HepG2 (cell line): ENCODE results near the gene SPAAR. TPM values are rescaled to one million over a fixed set of nuclear protein-coding genes. Genes with fewer than 3 reads are reported as not detected.
A peak's percentile ranks its signal among the peaks of the same experiment; 100 is the strongest.
"Not testable (repeated sequence)": the region's sequence is repeated elsewhere in the genome, so short reads cannot be mapped to it uniquely, and the experiment has no call there.

Source experiments
- ATAC-seq: fragments of 200-7000 bp; cut with Tn5 transposase; 3 replicates; pipeline ENCODE4 v1.9.1; 2020; ENCODE audit warnings: mild to moderate bottlenecking, moderate library complexity
- BruUV-seq: library from RNA; stranded (reverse); fragments of 400-500 nt; replicated peaks from 2 replicates; lab custom pipeline; 2021; lab: Mats Ljungman, UMichigan
- CTCF ChIA-PET: fragments of 300-600 bp; formaldehyde crosslinking; extraction: SDS; loops from one replicate; lab custom pipeline; 2021; ENCODE audit warnings: low total read pairs, inconsistent platforms, low intra/inter-chr PET ratio; lab: Yijun Ruan, JAX
- POLR2A ChIA-PET: fragments of 350-600 bp; sonication (Branson Sonifier 250); formaldehyde crosslinking; loops from one replicate; lab custom pipeline; 2020; ENCODE audit warnings: antibody characterized with exemption, inconsistent platforms; lab: Yijun Ruan, JAX
- DNase-seq: peaks from one replicate; pipeline ENCODE4 v3.0.0-alpha.2; 2015; ENCODE audit warnings: low spot score
- FAIRE-seq: peaks from 3 replicates; lab custom pipeline; 2011; peaks lifted over from hg19 to GRCh38; lab: Jason Lieb, UNC
- H2AFZ ChIP-seq: one replicate; pipeline ENCODE4 v1.6.1; 2011; ENCODE audit warnings: low read length, inconsistent platforms
- H3K27ac ChIP-seq: fragments of 300-600 bp; 3 replicates; pipeline ENCODE4 v1.8.0; 2011; ENCODE audit warnings: mixed run types, mild to moderate bottlenecking, mixed read lengths, low read length, inconsistent platforms; ENCODE audit not compliant: insufficient read depth; ENCODE audit errors: extremely low read length
- H3K27me3 ChIP-seq, 2 experiments: fragments of 200-600 bp in 1 of 2; 2 replicates in 1 of 2; 3 replicates in 1 of 2; pipeline versions ENCODE4 v1.6.0 to v1.8.0; 2011; ENCODE audit warnings: low read length in 2 of 2, mild to moderate bottlenecking in 2 of 2, moderate library complexity in 2 of 2, inconsistent platforms in 1 of 2; ENCODE audit not compliant: insufficient read depth in 2 of 2, control insufficient read depth in 1 of 2
- H3K36me3 ChIP-seq, 2 experiments: fragments of 200-600 bp in 1 of 2; replicated peaks in 1 of 2; 2 replicates in 1 of 2; 3 replicates in 1 of 2; pipeline versions ENCODE4 v1.5.1 to v1.8.0; 2011; ENCODE audit warnings: low read length in 2 of 2, inconsistent platforms in 1 of 2; ENCODE audit not compliant: insufficient read depth in 2 of 2, control insufficient read depth in 1 of 2
- H3K4me1 ChIP-seq: 2 replicates; pipeline ENCODE4 v1.5.1; 2012; ENCODE audit warnings: low read length, inconsistent platforms; ENCODE audit not compliant: insufficient read depth
- H3K4me2 ChIP-seq: 2 replicates; pipeline ENCODE4 v1.6.0; 2011; ENCODE audit warnings: low read depth, low read length, inconsistent platforms
- H3K4me3 ChIP-seq, 3 experiments: fragments of 200-600 bp in 1 of 3; sonication (generic), shearing (Covaris generic) in 1 of 3; replicated peaks in 1 of 3; 2 replicates each; pipeline ENCODE4 v1.5.1; 2011 to 2016; ENCODE audit warnings: low read length in 3 of 3, inconsistent platforms in 2 of 3, low read depth in 2 of 3, mild to moderate bottlenecking in 2 of 3, control low read depth in 1 of 3, mixed read lengths in 1 of 3; ENCODE audit not compliant: insufficient read depth in 1 of 3
- H3K79me2 ChIP-seq: one replicate; pipeline ENCODE4 v1.6.1; 2011; ENCODE audit warnings: low read length, inconsistent platforms; ENCODE audit not compliant: insufficient read depth
- H3K9ac ChIP-seq: 2 replicates; pipeline ENCODE4 v1.6.0; 2011; ENCODE audit warnings: mild to moderate bottlenecking, low read depth, low read length, inconsistent platforms; ENCODE audit not compliant: insufficient read depth
- H3K9me3 ChIP-seq: 2 replicates; pipeline ENCODE4 v1.5.1; 2012; ENCODE audit warnings: mild to moderate bottlenecking, low read length
- H4K20me1 ChIP-seq: 2 replicates; pipeline ENCODE4 v1.6.0; 2011; ENCODE audit warnings: inconsistent platforms, mild to moderate bottlenecking, low read length, moderate library complexity; ENCODE audit not compliant: insufficient read depth
- CHD4 ChIP-seq: fragments of 200-600 bp; sonication (generic); IDR thresholded peaks from 2 replicates; pipeline ENCODE4 v1.7.0; 2017; ENCODE audit warnings: mild to moderate bottlenecking, low read length, borderline replicate concordance
- ZNF646 ChIP-seq: sonication (generic); formaldehyde crosslinking; IDR thresholded peaks from 2 replicates; pipeline ENCODE4 v1.9.0; 2021; ENCODE audit warnings: mild to moderate bottlenecking, missing genetic modification reagents
- in situ Hi-C: cut with HindIII; loops from 2 replicates; pipeline ENCODE4 v1.10.0; 2017; ENCODE audit warnings: low pct_unique_long_range_greater_than_20kb; ENCODE audit not compliant: extremely low pct_ligation_motif_present
- intact Hi-C: fragments of 100-400 bp; cut with micrococcal nuclease; formaldehyde crosslinking; loops from one replicate; pipeline ENCODE4 v1.10.0; 2022; ENCODE audit not compliant: unreplicated experiment
- polyA plus RNA-seq, 8 experiments: library from polyadenylated mRNA; depleted of rRNA in 3 of 8; stranded (reverse) in 7 of 8; unstranded in 1 of 8; fragments of >200 nt; fragmentation: Illumina TruSeq in 4 of 8; extraction: Trizol in 4 of 8; gene quantifications; 2 replicates each; pipeline versions ENCODE4 v1.2.1 to v1.2.3, GENCODE V29; 2011 to 2016; ENCODE audit warnings: low read depth in 4 of 8, missing spikeins in 1 of 8, mixed read lengths in 1 of 8; ENCODE audit not compliant: insufficient read depth in 1 of 8
- total RNA-seq, 5 experiments: library from RNA; depleted of rRNA; stranded (reverse); fragments of >200 nt; fragmentation: Illumina TruSeq; extraction: Trizol; gene quantifications; 2 replicates each; pipeline ENCODE4 v1.2.3, GENCODE V29; 2016; ENCODE audit warnings: low read depth in 1 of 5

Gene SPAAR
- total and polyA plus RNA-seq, 2 of the 13 experiments (the other 11 are each of a cell fraction or from before 2014, with no cell fraction given) = 0.07 TPM; not detected in 1

DNA sequence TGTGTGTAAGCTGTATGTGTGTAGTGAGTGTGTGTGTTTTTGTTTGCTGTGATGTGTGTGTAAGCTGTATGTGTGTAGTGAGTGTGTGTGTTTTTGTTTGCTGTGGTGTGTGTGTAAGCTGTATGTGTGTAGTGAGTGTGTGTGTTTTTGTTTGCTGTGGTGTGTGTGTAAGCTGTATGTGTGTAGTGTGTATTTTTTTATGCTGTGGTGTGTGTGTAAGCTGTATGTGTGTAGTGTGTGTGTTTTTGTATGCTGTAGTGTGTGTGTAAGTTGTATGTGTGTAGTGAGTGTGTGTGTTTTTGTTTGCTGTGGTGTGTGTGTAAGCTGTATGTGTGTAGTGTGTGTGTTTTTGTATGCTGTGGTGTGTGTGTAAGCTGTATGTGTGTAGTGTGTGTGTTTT, 4.1 kb downstream of the SPAAR start:
- H2AFZ ChIP-seq, CTCF ChIA-PET, in situ Hi-C loops, POLR2A ChIA-PET, H3K9me3 ChIP-seq, BruUV-seq, intact Hi-C loops, H3K36me3 ChIP-seq: not testable (repeated sequence)
- TF ChIP-seq ZNF646 (CRISPR knock-in tag) (peak; percentile 84; the same call in 1 of the 2 replicates), CHD4 (0 out of 2 replicates have a peak, but pooled peaks have one; percentile 82)
- TF ChIP-seq, all 625 proteins: peak for 2; not testable (repeated sequence) for 623
- 0 out of 2 replicates have a peak overlapping the region, but pooled peaks have one; percentile 13 for H3K4me2 ChIP-seq
- peaks cover 69% of the 10 kb centered on the region for H3K4me1 ChIP-seq
- H3K27me3 ChIP-seq, H4K20me1 ChIP-seq, DNase-seq, H3K79me2 ChIP-seq, H3K9ac ChIP-seq, H3K27ac ChIP-seq, ATAC-seq, H3K4me3 ChIP-seq: not testable (repeated sequence)
- FAIRE-seq = peak; percentile 37
